ENCODE results near the gene QSOX1. TPM values are rescaled to one million over a fixed set of nuclear protein-coding genes. Genes with fewer than 3 reads are reported as not detected.
A peak's percentile ranks its signal among the peaks of the same experiment; 100 is the strongest.

QSOX1 gene
- total RNA-seq, 1 donor from 2014 or later = 221 TPM

- TF ChIP-seq CTCF (IDR thresholded peaks at IDR 0.05; ENCODE audit: unreplicated experiment) = no peak
- Mint-ChIP-seq H3K9me3 (ENCODE audit: low read depth) (no peaks in the 10 kb centered on the region), H3K4me3 (ENCODE audit: low read depth) (peak overlapping the region; percentile 71), H3K36me3 (ENCODE audit: insufficient read depth) (no peaks in the 10 kb centered on the region), H3K4me1 (ENCODE audit: low read depth) (peaks cover 9% of the 10 kb centered on the region), H3K27ac (no peak overlapping the region), H3K27me3 (peaks cover 88% of the 10 kb centered on the region)
- no peak for DNase-seq (ENCODE audit: low spot score, unreplicated experiment)
Measured at GRCh38 chr1:180230791-180231505, 76.3 kb downstream of the QSOX1 start.

DNA sequence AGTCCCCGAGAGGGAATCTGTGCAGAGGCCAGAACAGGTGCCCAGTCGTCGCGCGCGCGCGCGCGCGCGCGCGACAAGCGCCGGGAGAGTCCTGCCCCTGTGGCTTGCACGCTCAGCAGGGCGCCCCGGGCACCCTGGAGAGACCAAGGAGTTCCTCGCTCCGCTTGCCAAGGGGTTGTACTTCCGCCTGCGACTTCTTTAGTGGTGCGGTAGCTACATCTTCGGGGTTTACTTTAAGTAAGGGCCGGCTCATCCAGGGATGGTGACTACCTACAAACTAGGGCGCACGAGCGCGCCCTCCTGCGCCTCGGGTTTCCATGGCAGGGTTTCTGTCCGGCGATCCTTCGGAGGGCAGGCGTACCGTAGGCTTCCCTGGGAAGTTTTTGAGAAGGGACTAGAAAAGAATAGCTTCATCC, 76.8 kb downstream of the QSOX1 start:
- Mint-ChIP-seq H3K27ac (peak overlapping the region; percentile 16), H3K4me3 (ENCODE audit: low read depth) (peak overlapping the region; percentile 71), H3K9me3 (ENCODE audit: low read depth) (no peaks in the 10 kb centered on the region), H3K4me1 (ENCODE audit: low read depth) (peaks cover 9% of the 10 kb centered on the region), H3K36me3 (ENCODE audit: insufficient read depth) (no peaks in the 10 kb centered on the region), H3K27me3 (peaks cover 88% of the 10 kb centered on the region)
- TF ChIP-seq CTCF (IDR thresholded peaks at IDR 0.05; ENCODE audit: unreplicated experiment) = no peak
- DNase-seq (ENCODE audit: low spot score, unreplicated experiment) = no peak

DNA sequence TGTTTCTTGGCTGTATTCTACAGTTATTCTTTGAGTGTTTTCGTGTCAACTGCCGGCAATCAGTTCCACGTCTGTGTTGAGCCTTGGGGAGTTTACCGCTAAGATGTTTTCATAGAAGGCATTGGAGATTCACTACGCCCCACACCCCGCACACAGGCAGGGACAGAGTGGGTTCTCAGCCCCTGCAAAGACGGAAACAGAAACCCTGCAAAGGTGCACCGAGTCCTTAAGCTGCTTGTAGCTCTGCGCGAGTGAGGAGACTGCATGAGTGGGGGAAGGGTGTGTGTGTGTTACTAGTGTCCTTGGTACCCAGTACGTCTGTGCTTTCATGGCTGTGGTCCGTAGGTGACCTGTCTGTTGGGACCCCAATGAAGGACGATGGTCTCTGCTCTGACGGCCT, 77.3 kb downstream of the QSOX1 start:
- DNase-seq (ENCODE audit: low spot score, unreplicated experiment) = no peak
- no peaks in the 10 kb centered on the region for H3K9me3 Mint-ChIP-seq (ENCODE audit: low read depth)
- H3K36me3 Mint-ChIP-seq (ENCODE audit: insufficient read depth) = no peaks in the 10 kb centered on the region
- no peak for TF ChIP-seq CTCF (IDR thresholded peaks at IDR 0.05; ENCODE audit: unreplicated experiment)
- peaks cover 88% of the 10 kb centered on the region for H3K27me3 Mint-ChIP-seq
- peak overlapping the region; percentile 71 for H3K4me3 Mint-ChIP-seq (ENCODE audit: low read depth)
- H3K27ac Mint-ChIP-seq = no peak overlapping the region
- H3K4me1 Mint-ChIP-seq (ENCODE audit: low read depth) = peaks cover 9% of the 10 kb centered on the region

DNA sequence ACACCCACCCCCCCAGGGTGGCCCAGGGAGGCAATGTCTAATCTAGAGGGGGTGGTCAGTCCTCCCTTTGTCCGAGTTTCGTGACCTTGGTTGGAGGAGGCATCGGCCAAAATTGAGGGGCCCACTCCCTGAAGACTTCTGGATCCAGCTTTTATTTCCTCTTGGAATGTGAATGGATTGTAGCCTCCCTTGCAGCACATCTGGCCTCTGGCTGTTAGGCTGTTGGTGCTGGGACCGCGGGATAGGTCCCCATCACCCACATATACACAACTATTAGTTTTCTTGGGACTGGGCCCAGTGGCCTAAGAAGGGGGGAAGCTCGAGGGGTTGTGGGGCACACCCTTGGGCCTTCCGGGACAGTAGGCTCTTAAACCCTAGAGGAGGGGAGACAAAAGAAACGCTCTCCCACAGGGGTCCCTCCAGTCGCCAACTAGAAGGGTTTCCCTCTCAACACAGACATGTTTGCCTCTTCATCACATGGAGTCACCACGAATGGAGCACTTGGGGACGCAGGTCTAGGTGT, 77.9 kb downstream of the QSOX1 start:
- peaks cover 88% of the 10 kb centered on the region for H3K27me3 Mint-ChIP-seq
- no peak overlapping the region for H3K4me3 Mint-ChIP-seq (ENCODE audit: low read depth)
- no peak for TF ChIP-seq CTCF (IDR thresholded peaks at IDR 0.05; ENCODE audit: unreplicated experiment)
- no peak for DNase-seq (ENCODE audit: low spot score, unreplicated experiment)
- no peak overlapping the region for H3K27ac Mint-ChIP-seq
- H3K36me3 Mint-ChIP-seq (ENCODE audit: insufficient read depth) = no peaks in the 10 kb centered on the region
- peaks cover 9% of the 10 kb centered on the region for H3K4me1 Mint-ChIP-seq (ENCODE audit: low read depth)
- no peaks in the 10 kb centered on the region for H3K9me3 Mint-ChIP-seq (ENCODE audit: low read depth)

DNA sequence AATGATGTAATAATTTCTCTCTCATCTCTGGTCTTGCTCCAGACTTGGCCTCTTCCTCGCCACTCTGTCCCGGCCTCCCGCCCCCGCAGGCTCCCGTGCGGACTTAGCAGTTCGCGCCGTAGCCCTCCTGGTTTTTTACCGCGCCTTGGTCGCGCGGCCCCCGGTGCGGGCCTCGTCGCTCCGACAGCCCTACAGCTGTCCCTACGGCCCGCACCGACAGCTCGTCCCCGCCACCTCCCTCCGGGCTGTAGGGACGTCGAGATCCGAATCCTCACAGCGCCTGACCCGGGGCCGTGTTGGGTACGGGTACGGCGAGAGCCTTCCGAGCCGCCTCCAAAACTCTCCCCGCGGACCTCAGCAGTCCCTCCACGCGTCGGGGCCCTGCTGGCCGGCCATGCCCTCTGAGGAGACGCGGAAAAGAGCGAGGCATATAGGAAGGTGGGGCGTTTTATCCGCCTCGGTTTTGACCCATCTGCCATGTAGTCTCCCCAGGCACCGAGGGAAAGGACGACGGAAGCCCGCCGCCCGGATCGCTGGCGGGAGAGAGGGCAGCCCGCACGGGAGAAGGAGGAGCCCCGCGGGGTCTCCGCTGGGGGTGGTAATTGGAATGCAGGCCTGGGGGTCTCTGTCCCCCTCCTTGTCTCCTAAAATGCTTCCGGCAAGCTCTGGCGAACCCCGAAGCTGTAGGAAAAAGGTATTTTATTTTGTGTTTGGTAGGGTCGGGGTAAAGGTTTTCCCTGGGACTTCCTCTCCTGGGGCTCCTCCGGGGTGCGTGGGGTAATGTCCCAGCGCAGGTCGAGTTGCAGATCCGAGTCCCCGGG, 78.7 kb downstream of the QSOX1 start:
- Mint-ChIP-seq H3K27me3 (peaks cover 88% of the 10 kb centered on the region), H3K27ac (no peak overlapping the region), H3K4me3 (ENCODE audit: low read depth) (no peak overlapping the region), H3K4me1 (ENCODE audit: low read depth) (peaks cover 9% of the 10 kb centered on the region), H3K9me3 (ENCODE audit: low read depth) (no peaks in the 10 kb centered on the region), H3K36me3 (ENCODE audit: insufficient read depth) (no peaks in the 10 kb centered on the region)
- TF ChIP-seq CTCF (IDR thresholded peaks at IDR 0.05; ENCODE audit: unreplicated experiment) = no peak
- DNase-seq (ENCODE audit: low spot score, unreplicated experiment) = no peak
